HFF-Myc (cell line): ENCODE results near the gene NQO2.

ENCODE experiments used
- DNase-seq: peaks from one replicate; pipeline ENCODE4 v3.0.0-alpha.2; 2011; ENCODE audit warnings: low read depth; ENCODE audit errors: extremely low read depth
- H3K4me3 ChIP-seq: replicated peaks from 2 replicates; pipeline ENCODE4 v1.5.1; 2011; ENCODE audit warnings: low read depth, mild to moderate bottlenecking, control low read depth, low read length
- TF ChIP-seq, protein P1 (sequence below): IDR thresholded peaks from 2 replicates; pipeline ENCODE4 v1.5.1; 2012; ENCODE audit warnings: mild to moderate bottlenecking, low read depth, low read length, control low read depth; ENCODE audit errors: missing control alignments

The NQO2 gene

GRCh38 chr6:2957696-2958330 lies 41.9 kb upstream of the NQO2 start:
- TF ChIP-seq, protein P1, sequence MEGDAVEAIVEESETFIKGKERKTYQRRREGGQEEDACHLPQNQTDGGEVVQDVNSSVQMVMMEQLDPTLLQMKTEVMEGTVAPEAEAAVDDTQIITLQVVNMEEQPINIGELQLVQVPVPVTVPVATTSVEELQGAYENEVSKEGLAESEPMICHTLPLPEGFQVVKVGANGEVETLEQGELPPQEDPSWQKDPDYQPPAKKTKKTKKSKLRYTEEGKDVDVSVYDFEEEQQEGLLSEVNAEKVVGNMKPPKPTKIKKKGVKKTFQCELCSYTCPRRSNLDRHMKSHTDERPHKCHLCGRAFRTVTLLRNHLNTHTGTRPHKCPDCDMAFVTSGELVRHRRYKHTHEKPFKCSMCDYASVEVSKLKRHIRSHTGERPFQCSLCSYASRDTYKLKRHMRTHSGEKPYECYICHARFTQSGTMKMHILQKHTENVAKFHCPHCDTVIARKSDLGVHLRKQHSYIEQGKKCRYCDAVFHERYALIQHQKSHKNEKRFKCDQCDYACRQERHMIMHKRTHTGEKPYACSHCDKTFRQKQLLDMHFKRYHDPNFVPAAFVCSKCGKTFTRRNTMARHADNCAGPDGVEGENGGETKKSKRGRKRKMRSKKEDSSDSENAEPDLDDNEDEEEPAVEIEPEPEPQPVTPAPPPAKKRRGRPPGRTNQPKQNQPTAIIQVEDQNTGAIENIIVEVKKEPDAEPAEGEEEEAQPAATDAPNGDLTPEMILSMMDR, result no peak
- no peak for DNase-seq
- no peak overlapping the region for H3K4me3 ChIP-seq

DNA sequence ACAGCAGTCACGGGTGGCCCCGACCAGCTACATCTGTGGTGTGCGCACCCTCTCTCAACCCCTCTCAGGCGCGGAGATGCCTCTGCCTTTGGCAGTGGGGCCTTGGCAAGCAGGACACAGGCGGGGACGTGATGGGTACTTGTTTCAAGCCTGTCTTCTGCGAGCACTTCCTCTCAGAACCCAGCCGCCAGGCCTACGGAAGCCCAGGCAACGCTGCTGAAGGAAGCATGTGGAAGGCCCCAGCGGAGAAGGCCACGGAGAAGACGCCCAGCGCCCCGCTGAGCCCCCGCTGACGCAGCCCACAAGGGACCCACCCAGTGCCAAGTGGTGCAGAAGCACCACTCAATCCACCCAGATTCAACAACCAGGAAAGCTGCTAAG lies 41.4 kb upstream of the NQO2 start:
- TF ChIP-seq, protein P1, result no peak

GRCh38 chr6:2958776-2959175 lies 40.9 kb upstream of the NQO2 start:
- TF ChIP-seq, protein P1, result no peak
- H3K4me3 ChIP-seq, result no peak overlapping the region
- DNase-seq, result no peak

More for the DNA sequence above, 41.4 kb upstream of the NQO2 start:
- no peak overlapping the region for H3K4me3 ChIP-seq
- no peak for DNase-seq

DNA sequence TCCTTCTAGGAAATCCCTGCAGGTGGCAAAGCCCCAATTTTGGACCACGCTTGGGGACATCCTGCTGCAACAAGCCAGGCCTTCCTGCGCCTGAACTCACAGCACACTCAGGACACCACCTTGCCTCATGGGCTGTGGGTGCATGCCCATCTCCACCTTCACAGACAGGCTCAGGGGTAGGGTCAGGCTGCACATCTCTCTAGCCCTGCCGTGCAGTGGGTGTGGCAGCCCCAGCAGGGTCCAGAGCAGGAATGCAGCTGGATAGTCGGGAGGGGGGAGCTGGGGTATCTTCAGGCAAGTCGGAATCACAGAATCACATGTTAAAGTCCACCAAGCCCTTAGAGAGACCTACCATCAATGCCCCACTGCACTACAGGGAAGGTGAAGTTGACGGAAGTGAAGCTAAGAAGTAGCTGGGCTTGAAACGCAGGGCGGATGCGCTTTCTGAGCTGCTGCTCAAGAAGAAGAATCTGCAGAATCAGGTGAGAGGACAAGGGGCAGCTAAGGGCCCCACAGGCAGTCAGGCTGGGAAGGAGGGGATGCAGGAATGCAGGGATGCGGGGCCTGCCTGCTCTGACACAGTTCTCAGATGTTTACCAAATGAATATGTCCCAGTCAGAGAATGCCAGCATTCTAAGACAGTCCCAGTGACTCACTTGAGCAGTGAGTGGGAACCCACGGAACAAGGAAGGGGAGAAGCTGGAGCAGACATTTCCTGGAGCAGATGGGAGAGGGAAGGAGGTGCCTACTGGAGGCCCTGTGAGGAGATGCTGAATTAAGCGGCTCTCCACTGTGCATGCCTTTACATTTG lies 39.6 kb upstream of the NQO2 start:
- no peak for DNase-seq
- TF ChIP-seq, protein P1, result no peak
- no peak overlapping the region for H3K4me3 ChIP-seq

DNA sequence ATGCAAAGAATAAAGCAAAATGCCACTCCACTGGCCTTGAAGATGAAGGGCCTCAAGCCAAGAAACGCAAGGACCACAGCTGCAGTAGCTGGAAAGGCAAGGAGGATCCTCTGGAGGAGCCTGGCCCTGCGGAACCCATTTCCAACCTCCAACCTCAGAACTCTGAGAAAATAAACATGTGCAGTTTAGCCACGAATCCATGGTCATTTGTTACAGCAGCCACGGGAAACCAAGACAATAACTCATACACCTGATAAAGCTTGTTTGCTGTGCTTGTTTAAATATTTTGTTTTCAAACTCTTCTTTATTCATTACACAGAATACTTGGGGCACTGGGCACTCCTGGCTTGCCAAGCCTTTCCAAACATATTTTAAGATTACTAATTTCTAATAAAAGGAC lies 38.8 kb upstream of the NQO2 start:
- DNase-seq, result no peak
- no peak overlapping the region for H3K4me3 ChIP-seq
- TF ChIP-seq, protein P1, result no peak

DNA sequence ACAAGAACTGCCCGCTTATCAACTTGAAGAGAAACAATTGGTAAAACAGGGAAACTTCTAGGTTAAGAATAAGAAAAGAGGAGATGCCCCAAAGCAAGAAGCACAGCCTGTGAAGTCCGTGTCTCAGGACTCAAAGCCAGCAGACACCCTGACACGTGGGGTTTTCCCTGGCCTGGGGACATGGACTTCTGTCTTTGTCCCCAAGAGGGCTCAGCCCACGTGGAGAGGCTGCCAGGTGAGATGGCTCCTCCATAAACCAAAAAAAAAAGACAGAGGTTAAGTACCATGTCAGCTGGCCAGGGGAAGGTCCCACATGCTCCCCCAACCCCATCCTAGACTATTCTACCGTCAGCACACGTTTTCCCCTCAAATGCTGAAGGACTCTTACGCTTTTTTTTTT lies 38.2 kb upstream of the NQO2 start:
- no peak overlapping the region for H3K4me3 ChIP-seq
- TF ChIP-seq, protein P1, result no peak
- no peak for DNase-seq
